GM21576 (cell line): Measurements from ENCODE around the gene KIF16B.
A peak's percentile ranks its signal among the peaks of the same experiment; 100 is the strongest.

Experiments used
- ATAC-seq: cut with Tn5 transposase; IDR thresholded peaks from one replicate; pipeline ENCODE4 v1.9.1; 2021; ENCODE audit warnings: mild to moderate bottlenecking, moderate library complexity; ENCODE audit not compliant: unreplicated experiment

The KIF16B gene

GRCh38 chr20:16364320-16364687 lies 208.9 kb downstream of the KIF16B start:
- no peak for ATAC-seq

DNA sequence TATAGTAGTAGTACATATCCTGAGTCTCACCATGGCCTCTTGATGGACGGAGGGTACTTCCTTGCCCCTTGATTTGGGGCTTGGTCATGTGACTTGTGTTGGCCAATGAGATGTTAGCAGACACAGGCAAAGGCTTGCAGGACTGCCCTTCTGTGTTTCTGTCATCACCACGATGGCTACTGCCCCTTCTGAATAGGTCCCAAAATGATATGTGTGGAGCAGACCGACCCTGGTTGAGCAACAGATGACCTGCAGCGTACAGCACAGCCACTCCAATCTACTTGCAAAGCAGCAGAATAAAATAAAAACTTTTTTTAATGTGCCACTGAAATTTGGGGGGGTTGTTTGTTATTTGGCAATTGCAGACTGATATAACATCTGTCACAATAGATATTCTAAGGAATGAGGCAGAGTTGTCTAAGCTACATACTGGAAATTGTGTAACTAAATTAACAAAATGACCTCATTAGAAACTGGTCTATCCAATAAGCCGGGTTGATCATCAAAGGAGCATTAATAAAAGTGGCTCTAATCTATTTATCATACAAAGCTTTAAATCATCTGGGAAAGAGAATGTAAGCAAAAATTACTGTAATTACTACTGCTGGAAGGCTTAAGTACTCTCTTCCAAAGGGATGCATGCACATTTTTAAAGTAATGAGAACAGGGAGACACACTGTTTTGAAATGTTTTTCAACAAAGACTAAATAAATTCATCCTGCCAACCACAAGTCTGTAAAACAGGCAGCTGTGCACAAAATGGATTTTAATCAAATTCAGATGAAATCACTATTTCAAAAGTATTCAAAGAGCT lies 209.5 kb downstream of the KIF16B start:
- no peak for ATAC-seq

- no peak for ATAC-seq
Observed at GRCh38 chr20:16362642-16363041, 210.6 kb downstream of the KIF16B start.

GRCh38 chr20:16360668-16361067 lies 212.6 kb downstream of the KIF16B start:
- ATAC-seq = no peak

DNA sequence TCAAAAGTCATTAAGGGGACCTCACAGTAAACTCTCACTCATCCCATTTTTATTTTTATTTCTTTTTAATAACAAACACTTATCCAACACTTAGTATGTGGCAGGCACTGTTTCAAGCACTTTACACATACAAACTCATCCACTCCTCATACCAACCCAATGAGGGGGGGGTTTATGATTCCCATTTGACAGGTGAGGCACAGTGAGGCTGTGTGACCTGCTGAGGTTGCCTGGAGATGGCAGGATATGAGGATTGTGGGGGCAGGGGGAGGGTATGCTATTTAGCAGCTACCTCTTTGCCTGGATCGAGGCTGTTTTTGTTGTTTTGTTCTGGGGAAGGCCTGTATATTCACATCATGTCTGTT lies 219.8 kb downstream of the KIF16B start:
- no peak for ATAC-seq

GRCh38 chr20:16352751-16353416 lies 220.4 kb downstream of the KIF16B start:
- no peak for ATAC-seq

- ATAC-seq = no peak
Observed at GRCh38 chr20:16352321-16352720, 220.9 kb downstream of the KIF16B start.

DNA sequence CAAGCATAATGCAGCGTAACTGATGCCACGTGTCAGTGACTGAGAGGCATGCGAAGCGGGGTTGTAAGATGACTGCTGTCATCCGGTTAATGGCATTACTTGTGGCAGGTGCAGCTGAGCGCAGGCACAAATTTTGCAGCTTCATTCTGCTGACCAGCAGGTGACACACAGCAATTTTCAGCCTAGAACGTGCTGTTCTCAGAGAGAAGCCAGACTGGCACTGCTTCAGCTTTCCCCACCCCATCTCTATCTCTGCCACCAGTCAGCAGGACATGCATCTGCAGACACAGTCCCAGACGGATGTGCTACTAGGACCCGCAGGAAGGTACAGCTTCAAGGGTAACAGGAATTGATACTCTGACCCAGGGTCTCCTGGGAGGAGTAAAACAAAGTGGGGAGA lies 221.8 kb downstream of the KIF16B start:
- ATAC-seq = no peak

DNA sequence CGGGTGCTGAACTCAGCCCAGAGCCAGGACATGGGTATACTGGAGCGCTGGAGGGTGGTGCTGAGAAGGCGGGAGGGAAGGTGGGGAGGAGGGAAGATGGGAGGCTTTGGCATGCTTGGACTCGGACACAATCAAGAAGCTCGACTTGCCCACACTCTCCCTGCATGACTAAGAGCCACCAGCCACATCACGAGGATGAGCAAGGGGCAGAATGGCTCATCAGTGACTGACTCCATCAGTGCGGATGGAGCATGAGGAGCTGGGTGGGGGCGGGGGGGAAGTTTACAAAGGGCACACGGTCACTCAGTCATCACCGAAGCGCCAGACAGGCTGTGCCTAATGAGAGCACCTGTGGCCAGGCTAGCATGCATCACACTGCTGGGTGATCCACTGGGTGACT lies 222.8 kb downstream of the KIF16B start:
- no peak for ATAC-seq

DNA sequence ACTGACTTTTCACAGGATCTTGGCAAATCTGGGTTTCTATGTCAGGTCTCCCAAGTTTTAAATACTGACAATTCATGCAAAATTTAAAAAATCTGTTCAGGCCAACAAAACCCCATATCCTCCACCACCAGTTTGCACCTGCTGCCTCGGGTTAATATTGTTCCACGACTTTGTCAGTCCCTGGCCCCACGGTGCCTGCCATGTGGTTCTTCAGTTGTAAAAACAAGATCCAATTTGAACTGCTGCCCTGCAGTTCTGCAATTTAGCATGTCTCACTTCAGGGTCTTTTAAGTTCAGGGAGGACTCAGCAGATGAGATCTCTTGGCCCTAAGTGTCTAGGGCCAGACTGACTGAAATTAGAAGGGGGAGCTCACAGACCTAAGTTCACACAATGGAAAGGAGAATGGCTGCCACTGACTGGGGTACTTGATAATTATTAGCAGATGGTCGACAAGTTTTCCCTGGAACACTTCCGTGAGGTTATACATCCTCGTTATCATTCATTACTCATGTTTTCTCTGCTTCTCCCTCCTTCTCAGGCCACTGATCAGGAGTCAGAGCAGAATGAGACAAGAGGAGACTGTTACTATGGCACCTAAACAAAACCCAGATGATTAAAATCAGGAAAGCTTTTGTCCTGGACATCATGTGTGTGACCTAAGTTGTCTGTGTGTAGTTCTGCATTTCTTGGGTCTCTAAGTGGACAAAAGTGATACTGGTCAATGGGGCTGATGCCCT lies 223.6 kb downstream of the KIF16B start:
- no peak for ATAC-seq

- no peak for ATAC-seq
Observed at GRCh38 chr20:16346956-16347355, 226.3 kb downstream of the KIF16B start.

DNA sequence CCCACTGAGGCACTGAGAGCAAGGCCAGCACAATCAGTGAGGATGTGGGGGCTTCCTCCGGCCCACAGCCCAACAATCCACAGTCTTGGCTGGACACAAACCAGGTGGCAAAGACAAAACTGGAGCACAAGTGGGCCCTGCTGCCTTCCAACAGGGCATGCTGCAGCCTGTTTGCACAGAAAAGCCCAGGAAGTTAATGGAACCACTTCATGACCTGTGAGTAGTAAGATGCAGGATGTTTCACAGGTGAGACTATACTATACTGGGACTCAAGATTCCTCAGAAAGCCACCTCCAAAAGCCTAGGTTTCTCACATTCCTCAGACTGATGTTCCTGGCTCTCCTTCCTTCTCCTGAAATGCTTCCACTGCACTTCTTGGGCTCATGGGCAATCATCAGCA lies 235.5 kb downstream of the KIF16B start:
- ATAC-seq = no peak

DNA sequence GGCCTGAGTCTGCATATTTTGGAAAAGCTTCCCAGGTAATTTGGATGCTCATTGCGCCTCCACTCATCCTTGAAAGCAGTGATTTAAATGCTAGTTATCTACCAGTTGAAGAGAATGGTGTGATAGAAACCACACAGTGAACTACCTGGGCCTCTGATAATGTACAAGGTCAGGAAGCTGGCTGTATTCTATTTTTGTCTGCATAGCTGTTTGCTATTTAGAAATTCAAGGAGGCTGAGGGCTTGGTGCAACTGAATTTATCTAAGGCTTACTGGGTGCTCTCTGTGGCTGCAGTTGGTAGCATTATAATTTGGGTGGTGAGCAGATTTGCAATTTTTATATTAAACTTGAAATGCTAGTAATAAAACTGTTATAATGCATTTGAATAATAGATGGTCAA lies 245.6 kb downstream of the KIF16B start:
- no peak for ATAC-seq

GRCh38 chr20:16321291-16321690 lies 252.0 kb downstream of the KIF16B start:
- no peak for ATAC-seq

DNA sequence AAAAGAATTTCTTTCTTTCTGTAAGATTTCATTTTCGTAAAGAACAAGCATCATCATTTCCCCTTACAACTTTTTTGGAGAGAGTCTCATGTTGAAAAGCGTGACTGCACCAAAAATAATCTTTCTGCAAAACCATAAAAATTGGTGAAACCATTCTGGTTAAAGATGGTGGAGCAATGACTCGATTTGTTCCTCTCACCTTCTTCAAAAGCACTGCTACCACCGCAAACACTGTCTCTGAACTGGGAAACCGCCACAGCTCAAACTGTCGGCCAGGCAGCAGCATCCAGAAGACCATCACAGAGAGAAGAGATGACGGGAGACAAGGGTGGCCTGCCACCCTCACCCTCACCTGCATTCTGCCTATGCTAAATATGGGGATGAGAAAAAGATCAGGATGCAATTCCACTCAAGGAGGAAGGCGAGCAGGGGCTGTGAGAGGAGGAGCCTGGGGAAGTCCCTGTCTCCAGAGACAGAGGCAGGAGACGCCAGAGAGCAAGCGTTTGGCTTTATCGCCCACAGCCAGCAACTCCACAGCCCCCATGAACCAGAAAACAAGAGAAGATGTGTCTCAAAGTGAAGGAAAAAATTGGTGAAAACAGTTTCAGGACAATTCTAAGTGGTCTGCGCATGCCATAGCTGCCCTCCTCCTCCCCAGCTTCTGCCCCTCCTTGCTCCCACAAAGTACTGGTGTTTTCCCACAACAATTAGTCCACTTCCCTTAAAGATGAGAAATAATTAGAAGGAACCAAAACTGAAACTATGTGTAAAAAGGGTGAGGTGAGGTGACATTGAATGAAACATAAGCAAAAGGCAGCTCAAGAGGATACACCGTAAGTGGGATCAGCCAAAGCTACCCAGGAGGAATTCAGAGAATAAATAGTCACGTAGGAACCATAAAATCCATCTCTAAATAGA lies 255.5 kb downstream of the KIF16B start:
- ATAC-seq = no peak

DNA sequence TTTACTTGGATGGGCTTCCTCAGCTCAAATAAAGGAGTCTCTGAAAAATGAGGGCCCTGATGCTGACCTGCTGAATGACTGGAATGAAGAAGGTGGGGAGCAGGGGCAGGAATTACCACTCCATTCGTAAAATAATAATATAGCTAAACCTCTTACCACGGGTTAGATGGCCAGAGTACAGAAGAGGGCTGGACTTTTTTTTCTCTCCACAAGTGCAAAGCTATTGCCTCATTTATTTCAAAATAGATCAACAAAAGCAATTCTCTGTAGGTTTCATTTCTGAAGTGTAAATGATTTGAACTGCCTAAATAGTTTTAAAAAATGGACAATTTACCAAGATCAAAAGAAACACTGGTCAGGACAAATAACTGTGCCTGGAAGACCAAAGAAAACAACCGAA lies 256.7 kb downstream of the KIF16B start:
- ATAC-seq = no peak

DNA sequence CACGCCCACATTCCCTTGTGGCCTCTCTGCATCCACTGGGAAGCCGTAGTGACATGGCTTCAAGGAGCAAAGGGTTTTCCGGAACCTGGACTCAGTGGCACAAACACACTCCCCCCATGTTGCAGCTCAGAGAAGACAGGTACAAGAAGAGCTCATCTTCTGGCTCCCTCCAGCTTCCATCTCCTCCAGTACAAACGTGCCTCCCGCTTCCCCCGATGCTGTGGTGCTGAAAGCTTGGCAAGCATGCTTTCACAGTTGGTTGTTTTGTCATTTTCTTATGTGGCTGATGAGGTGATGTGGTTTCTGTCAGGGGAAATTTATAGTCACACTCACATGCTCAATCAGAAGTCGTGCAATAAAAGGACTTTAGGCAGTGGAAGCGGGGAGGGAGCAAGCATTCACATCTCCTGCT lies 258.5 kb downstream of the KIF16B start:
- ATAC-seq = no peak

- peak; percentile 58 for ATAC-seq
Observed at GRCh38 chr20:16314320-16314719, 258.9 kb downstream of the KIF16B start.

- no peak for ATAC-seq
Observed at GRCh38 chr20:16313917-16314316, 259.3 kb downstream of the KIF16B start.

GRCh38 chr20:16312998-16313397 lies 260.2 kb downstream of the KIF16B start:
- no peak for ATAC-seq

GRCh38 chr20:16311756-16312155 lies 261.5 kb downstream of the KIF16B start:
- no peak for ATAC-seq
